ENCODE measurements around the gene HSF4. TPM values are rescaled to one million over a fixed set of nuclear protein-coding genes. Genes with fewer than 3 reads are reported as not detected.
A peak's percentile ranks its signal among the peaks of the same experiment; 100 is the strongest.

HSF4 gene
- total and polyA plus RNA-seq, 7 experiments from 2014 or later, result 9.9 to 150 (median 15.5) TPM; not detected in 2

DNA sequence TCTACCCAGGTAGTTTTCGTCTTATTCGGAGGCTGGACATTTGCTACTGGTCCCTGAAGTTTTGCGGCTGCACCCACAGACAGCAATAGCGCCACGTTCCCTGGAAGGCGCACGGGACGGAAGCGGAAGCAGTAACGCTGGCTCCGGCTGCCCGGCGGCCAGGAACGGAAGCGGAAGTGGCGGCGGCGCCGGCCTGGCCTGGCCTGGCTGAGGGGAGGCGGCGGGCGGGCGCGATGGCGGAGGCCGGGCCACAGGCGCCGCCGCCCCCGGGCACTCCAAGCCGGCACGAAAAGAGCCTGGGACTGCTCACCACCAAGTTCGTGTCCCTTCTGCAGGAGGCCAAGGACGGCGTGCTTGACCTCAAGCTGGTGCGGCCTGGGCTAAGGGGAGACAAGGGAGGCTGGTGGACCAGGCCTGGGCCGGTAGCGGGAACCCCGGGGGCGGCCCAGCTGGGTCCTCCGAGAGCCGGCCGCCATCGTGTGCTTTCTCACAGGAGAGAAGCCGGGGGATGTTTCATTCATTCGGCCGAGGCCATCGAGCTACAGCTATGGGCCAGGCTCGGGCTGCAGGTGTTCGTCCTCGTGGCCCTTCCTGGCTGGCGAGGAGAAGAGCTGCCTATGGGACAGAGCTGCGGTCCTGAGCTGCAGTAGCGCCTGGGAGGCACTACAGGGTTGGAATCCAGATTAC is 27.6 kb downstream of the HSF4 start, which contains the start of gene E2F4:
TSS of gene E2F4 (plus strand) at position 161 of the 687 bp plus-strand sequence. CDS start at position 234, 73 bp downstream.
- H3K4me1 ChIP-seq (ENCODE audit: control insufficient read depth in 2 of 2, insufficient read depth in 2 of 2, low read length in 2 of 2), result peaks cover 22 to 26% of the 10 kb centered on the region in 2 donors
- Mint-ChIP-seq H3K4me1 (peaks cover 22 to 50% (median 46%) of the 10 kb centered on the region in 7 donors), H3K27ac (peak within 1 kb of the TSS; percentile 53 to 95 (median 91)), H3K9me3 (no peaks in the 10 kb centered on the region), H3K36me3 (peaks cover 5 to 24% (median 10%) of the 10 kb centered on the region in 5 donors), H3K27me3 (peaks cover 0 to 3% (median 0%) of the 10 kb centered on the region in 5 donors), H3K4me3 (peak within 1 kb of the TSS; percentile 83 to 93 (median 92))
- ChIA-PET POLR2A (interaction anchor here (1.1 to 1.9 kb wide), 4 partner anchors 9 to 35 kb away, joined by 4 to 7 read pairs (median 6); partner anchors contain the start of genes FBXL8, MATCAP1, TMEM208 and TRADD), CTCF (interaction anchor here (0.6 kb wide), 1 partner anchor 57 kb away, joined by 3 read pairs; the partner anchor contains the start of gene SLC9A5)
- H3K4me3 ChIP-seq (ENCODE audit: low read length), result peak within 1 kb of the TSS; percentile 72
- ATAC-seq (peak; percentile 97), DNase-seq (peak; percentile 72 to 88 (median 80))
- H3K27me3 ChIP-seq (ENCODE audit: control insufficient read depth in 2 of 2, insufficient read depth in 2 of 2, low read length in 2 of 2), result no peaks in the 10 kb centered on the region
- H3K27ac ChIP-seq (ENCODE audit: low read depth, low read length), result peak within 1 kb of the TSS; percentile 94
- intact Hi-C loops (cut with micrococcal nuclease), result loop anchor here (1.0 to 2.0 kb wide), 6 partner anchors 9 to 289 kb away; partner anchors contain the start of genes TMEM208 (in 2 of the 2), ATP6V0D1 (in 1 of the 2), FHOD1 (in 1 of the 2) and MATCAP1 (in 1 of the 2)
- peaks cover 7 to 35% (median 17%) of the 10 kb centered on the region in 3 experiments for H3K36me3 ChIP-seq (ENCODE audit: control insufficient read depth in 2 of 3, insufficient read depth in 3 of 3, low read length in 3 of 3)
- no peaks in the 10 kb centered on the region for H3K9me3 ChIP-seq (ENCODE audit: control insufficient read depth in 2 of 3, low read length in 3 of 3)

GRCh38 chr16:67192781-67193361 is 28.3 kb downstream of the HSF4 start:
- Mint-ChIP-seq H3K36me3 (peaks cover 5 to 24% (median 10%) of the 10 kb centered on the region in 5 donors), H3K4me3 (peak overlapping the region; percentile 83 to 93 (median 92)), H3K4me1 (peaks cover 22 to 50% (median 46%) of the 10 kb centered on the region in 7 donors), H3K27me3 (peaks cover 0 to 3% (median 0%) of the 10 kb centered on the region in 5 donors), H3K9me3 (no peaks in the 10 kb centered on the region), H3K27ac (peak overlapping the region; percentile 41 to 93 (median 84))
- peak overlapping the region; percentile 72 for H3K4me3 ChIP-seq (ENCODE audit: low read length)
- no peaks in the 10 kb centered on the region for H3K27me3 ChIP-seq (ENCODE audit: control insufficient read depth in 2 of 2, insufficient read depth in 2 of 2, low read length in 2 of 2)
- ATAC-seq, result no peak
- no peak for DNase-seq
- H3K4me1 ChIP-seq (ENCODE audit: control insufficient read depth in 2 of 2, insufficient read depth in 2 of 2, low read length in 2 of 2), result peaks cover 22 to 26% of the 10 kb centered on the region in 2 donors
- peaks cover 7 to 42% (median 23%) of the 10 kb centered on the region in 3 experiments for H3K36me3 ChIP-seq (ENCODE audit: control insufficient read depth in 2 of 3, insufficient read depth in 3 of 3, low read length in 3 of 3)
- ChIA-PET POLR2A (interaction anchor here (0.8 to 1.9 kb wide), 5 partner anchors 10 to 34 kb away, joined by 3 to 7 read pairs (median 5); partner anchors contain the start of genes FBXL8, MATCAP1, TMEM208 and TRADD), CTCF (interaction anchor here (0.6 kb wide), 2 partner anchors 56 to 636 kb away, joined by 3 read pairs; partner anchors contain the start of gene SLC9A5)
- H3K27ac ChIP-seq (ENCODE audit: low read depth, low read length), result peak overlapping the region; percentile 94
- intact Hi-C loops (cut with micrococcal nuclease), result loop anchor here (1.0 to 2.0 kb wide), 6 partner anchors 10 to 288 kb away; partner anchors contain the start of genes TMEM208 (in 2 of the 2), ATP6V0D1 (in 1 of the 2), FHOD1 (in 1 of the 2) and MATCAP1 (in 1 of the 2)
- no peaks in the 10 kb centered on the region for H3K9me3 ChIP-seq (ENCODE audit: control insufficient read depth in 2 of 3, low read length in 3 of 3)

DNA sequence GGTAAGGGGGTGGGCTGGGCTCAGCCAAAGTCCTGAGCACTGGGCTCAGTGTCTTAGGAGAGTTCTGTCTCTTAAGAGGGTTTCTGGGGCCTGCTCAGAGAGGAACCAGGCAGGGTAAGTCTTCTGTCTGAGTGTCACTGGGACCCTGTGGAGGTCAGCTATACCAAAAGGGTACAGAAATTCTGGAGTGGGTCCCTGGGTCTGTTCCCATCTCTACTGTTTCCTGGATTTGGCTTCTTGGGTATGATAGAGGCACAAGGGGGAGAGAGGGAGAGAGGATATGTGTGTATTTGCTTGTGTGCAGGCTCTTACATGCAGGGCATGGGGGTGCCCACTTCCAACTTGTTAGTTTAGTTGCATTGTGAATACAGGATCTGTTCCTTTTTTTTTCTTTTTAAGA is 29.0 kb downstream of the HSF4 start:
- Mint-ChIP-seq H3K27ac (peak overlapping the region; percentile 31 to 93 (median 61)), H3K9me3 (no peaks in the 10 kb centered on the region), H3K4me3 (peak overlapping the region; percentile 83 to 93 (median 92)), H3K4me1 (peaks cover 22 to 55% (median 46%) of the 10 kb centered on the region in 7 donors), H3K36me3 (peaks cover 5 to 24% (median 10%) of the 10 kb centered on the region in 5 donors), H3K27me3 (no peaks in the 10 kb centered on the region)
- H3K27me3 ChIP-seq (ENCODE audit: control insufficient read depth in 2 of 2, insufficient read depth in 2 of 2, low read length in 2 of 2), result no peaks in the 10 kb centered on the region
- peaks cover 22 to 26% of the 10 kb centered on the region in 2 donors for H3K4me1 ChIP-seq (ENCODE audit: control insufficient read depth in 2 of 2, insufficient read depth in 2 of 2, low read length in 2 of 2)
- H3K27ac ChIP-seq (ENCODE audit: low read depth, low read length), result peak overlapping the region; percentile 94
- H3K4me3 ChIP-seq (ENCODE audit: low read length), result peak overlapping the region; percentile 72
- H3K9me3 ChIP-seq (ENCODE audit: control insufficient read depth in 2 of 3, low read length in 3 of 3), result no peaks in the 10 kb centered on the region
- ChIA-PET CTCF (interaction anchor here (0.6 to 0.8 kb wide), 3 partner anchors 8 to 636 kb away, joined by 3 read pairs; no protein-coding TSS in a partner anchor), POLR2A (interaction anchor here (0.8 to 1.9 kb wide), 4 partner anchors 9 to 33 kb away, joined by 3 to 5 read pairs (median 4); partner anchors contain the start of genes MATCAP1 and TMEM208)
- peaks cover 7 to 49% (median 23%) of the 10 kb centered on the region in 3 experiments for H3K36me3 ChIP-seq (ENCODE audit: control insufficient read depth in 2 of 3, insufficient read depth in 3 of 3, low read length in 3 of 3)
- no peak for DNase-seq
- intact Hi-C loops (cut with micrococcal nuclease), result loop anchor here in 1 of 2 donors (2.0 kb wide), 1 partner anchor 51 kb away; no protein-coding TSS in a partner anchor
- no peak for ATAC-seq

DNA sequence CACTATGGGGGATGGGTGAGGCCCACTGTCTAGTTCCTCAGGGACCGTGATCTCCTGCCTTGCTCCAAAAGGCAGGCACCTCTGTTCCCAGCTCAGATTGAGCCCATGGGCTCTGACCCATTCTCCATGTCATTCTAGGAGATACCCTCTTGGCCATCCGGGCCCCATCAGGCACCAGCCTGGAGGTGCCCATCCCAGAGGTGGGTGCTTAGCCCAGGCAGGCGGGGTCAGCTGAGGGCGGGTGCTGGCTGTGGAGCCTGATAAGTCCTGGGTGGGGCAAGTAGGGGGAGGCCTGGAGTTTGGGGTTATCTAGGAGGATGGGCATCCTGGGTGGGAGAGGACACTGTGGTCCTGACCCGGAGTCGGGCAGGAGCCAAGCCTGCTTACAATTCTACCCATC is 29.7 kb downstream of the HSF4 start:
- Histone ChIP-seq H3K27me3 (ENCODE audit: control insufficient read depth in 2 of 2, insufficient read depth in 2 of 2, low read length in 2 of 2) (no peaks in the 10 kb centered on the region), H3K27ac (ENCODE audit: low read depth, low read length) (peak overlapping the region; percentile 94), H3K4me3 (ENCODE audit: low read length) (no peak overlapping the region), H3K9me3 (ENCODE audit: control insufficient read depth in 2 of 3, low read length in 3 of 3) (no peaks in the 10 kb centered on the region), H3K4me1 (ENCODE audit: control insufficient read depth in 2 of 2, insufficient read depth in 2 of 2, low read length in 2 of 2) (peaks cover 22 to 26% of the 10 kb centered on the region in 2 donors), H3K36me3 (ENCODE audit: control insufficient read depth in 2 of 3, insufficient read depth in 3 of 3, low read length in 3 of 3) (peaks cover 7 to 55% (median 23%) of the 10 kb centered on the region in 3 experiments)
- Mint-ChIP-seq H3K9me3 (no peaks in the 10 kb centered on the region), H3K27ac (peak overlapping the region in 7 of 9 donors; percentile 8 to 93 (median 62)), H3K27me3 (no peaks in the 10 kb centered on the region), H3K36me3 (peaks cover 5 to 24% (median 10%) of the 10 kb centered on the region in 5 donors), H3K4me1 (peaks cover 22 to 55% (median 46%) of the 10 kb centered on the region in 7 donors), H3K4me3 (peak overlapping the region in 9 of 10 donors; percentile 83 to 93 (median 92))
- ChIA-PET CTCF (interaction anchor here (0.8 kb wide), 2 partner anchors 8 to 242 kb away, joined by 3 read pairs; no protein-coding TSS in a partner anchor), POLR2A (interaction anchor here (1.2 kb wide), 2 partner anchors 10 to 32 kb away, joined by 3 to 4 read pairs; partner anchors contain the start of gene TMEM208)
- no peak for ATAC-seq
- intact Hi-C loops (cut with micrococcal nuclease), result no loop called here
- DNase-seq, result no peak

GRCh38 chr16:67195676-67196075 is 31.1 kb downstream of the HSF4 start:
- Histone ChIP-seq H3K36me3 (ENCODE audit: control insufficient read depth in 2 of 3, insufficient read depth in 3 of 3, low read length in 3 of 3) (peaks cover 7 to 61% (median 23%) of the 10 kb centered on the region in 3 experiments), H3K27me3 (ENCODE audit: control insufficient read depth in 2 of 2, insufficient read depth in 2 of 2, low read length in 2 of 2) (no peaks in the 10 kb centered on the region), H3K27ac (ENCODE audit: low read depth, low read length) (no peak overlapping the region), H3K4me3 (ENCODE audit: low read length) (no peak overlapping the region), H3K4me1 (ENCODE audit: control insufficient read depth in 2 of 2, insufficient read depth in 2 of 2, low read length in 2 of 2) (peaks cover 22 to 26% of the 10 kb centered on the region in 2 donors), H3K9me3 (ENCODE audit: control insufficient read depth in 2 of 3, low read length in 3 of 3) (no peaks in the 10 kb centered on the region)
- H3K27ac Mint-ChIP-seq, result peak overlapping the region in 4 of 9 donors; percentile 41 to 76 (median 54)
- peak overlapping the region in 2 of 10 donors; percentile 24 for H3K4me3 Mint-ChIP-seq
- intact Hi-C loops (cut with micrococcal nuclease), result no loop called here
- no peaks in the 10 kb centered on the region for H3K9me3 Mint-ChIP-seq
- ATAC-seq, result no peak
- POLR2A ChIA-PET, result no interaction called here
- DNase-seq, result no peak
- CTCF ChIA-PET, result no interaction called here
- peaks cover 5 to 27% (median 10%) of the 10 kb centered on the region in 5 donors for H3K36me3 Mint-ChIP-seq
- no peaks in the 10 kb centered on the region for H3K27me3 Mint-ChIP-seq
- H3K4me1 Mint-ChIP-seq, result peaks cover 22 to 55% (median 46%) of the 10 kb centered on the region in 7 donors

Measured in naive thymus-derived CD4-positive, alpha-beta T cell (primary cell).